GM19099 (cell line): Measurements from ENCODE around the gene TAL2.
A peak's percentile ranks its signal among the peaks of the same experiment; 100 is the strongest.

Experiments
- POLR2A ChIP-seq: IDR thresholded peaks from 3 replicates; pipeline ENCODE4 v1.6.1; 2011; ENCODE audit warnings: low read depth; ENCODE audit not compliant: insufficient read length; ENCODE audit errors: extremely low read depth

TAL2 gene

GRCh38 chr9:105693435-105694189 is 31.4 kb downstream of the TAL2 start:
- TF ChIP-seq POLR2A = no peak

- peak; percentile 80 for TF ChIP-seq POLR2A
These were observed 32.1 kb downstream of the TAL2 start, which contains the start of gene TMEM38B for GRCh38 chr9:105694190-105694847. TMEM38B (plus strand) TSS chr9:105694541; CDS start chr9:105694661, 120 bp downstream.

GRCh38 chr9:105694848-105695581 is 32.8 kb downstream of the TAL2 start:
- TF ChIP-seq POLR2A = no peak

- TF ChIP-seq POLR2A = no peak
These were observed 34.0 kb downstream of the TAL2 start for GRCh38 chr9:105696219-105696793.

GRCh38 chr9:105697871-105698270 is 35.6 kb downstream of the TAL2 start:
- no peak for TF ChIP-seq POLR2A

- TF ChIP-seq POLR2A = no peak
These were observed 36.2 kb downstream of the TAL2 start for GRCh38 chr9:105698348-105698870.

- TF ChIP-seq POLR2A = no peak
These were observed 38.4 kb downstream of the TAL2 start for GRCh38 chr9:105700668-105701067.

- TF ChIP-seq POLR2A = no peak
These were observed 38.9 kb downstream of the TAL2 start for GRCh38 chr9:105701145-105701544.

GRCh38 chr9:105702207-105702606 is 40.0 kb downstream of the TAL2 start:
- no peak for TF ChIP-seq POLR2A

GRCh38 chr9:105706156-105706555 is 43.9 kb downstream of the TAL2 start:
- no peak for TF ChIP-seq POLR2A

GRCh38 chr9:105708405-105708804 is 46.1 kb downstream of the TAL2 start:
- TF ChIP-seq POLR2A = no peak

GRCh38 chr9:105710638-105711037 is 48.4 kb downstream of the TAL2 start:
- TF ChIP-seq POLR2A = no peak

- TF ChIP-seq POLR2A = no peak
These were observed 49.6 kb downstream of the TAL2 start for GRCh38 chr9:105711867-105712266.

- TF ChIP-seq POLR2A = no peak
These were observed 50.0 kb downstream of the TAL2 start for GRCh38 chr9:105712297-105712696.
